Stimulated activated CD8-positive, alpha-beta memory T cell treated with anti-CD3 and anti-CD28 coated beads, Interleukin-7, amount 100 ng/mL, for 1 hour (primary cell): ENCODE data around the gene SMIM12.
"Not testable (repeated sequence)": the region's sequence is repeated elsewhere in the genome, so short reads cannot be mapped to it uniquely, and the experiment has no call there.

ENCODE experiments used
- DNase-seq, 2 donors: peaks; one replicate each; pipeline ENCODE4 v3.0.0-alpha.2; 2020; ENCODE audit warnings: low read depth in 2 of 2

Gene SMIM12

DNA sequence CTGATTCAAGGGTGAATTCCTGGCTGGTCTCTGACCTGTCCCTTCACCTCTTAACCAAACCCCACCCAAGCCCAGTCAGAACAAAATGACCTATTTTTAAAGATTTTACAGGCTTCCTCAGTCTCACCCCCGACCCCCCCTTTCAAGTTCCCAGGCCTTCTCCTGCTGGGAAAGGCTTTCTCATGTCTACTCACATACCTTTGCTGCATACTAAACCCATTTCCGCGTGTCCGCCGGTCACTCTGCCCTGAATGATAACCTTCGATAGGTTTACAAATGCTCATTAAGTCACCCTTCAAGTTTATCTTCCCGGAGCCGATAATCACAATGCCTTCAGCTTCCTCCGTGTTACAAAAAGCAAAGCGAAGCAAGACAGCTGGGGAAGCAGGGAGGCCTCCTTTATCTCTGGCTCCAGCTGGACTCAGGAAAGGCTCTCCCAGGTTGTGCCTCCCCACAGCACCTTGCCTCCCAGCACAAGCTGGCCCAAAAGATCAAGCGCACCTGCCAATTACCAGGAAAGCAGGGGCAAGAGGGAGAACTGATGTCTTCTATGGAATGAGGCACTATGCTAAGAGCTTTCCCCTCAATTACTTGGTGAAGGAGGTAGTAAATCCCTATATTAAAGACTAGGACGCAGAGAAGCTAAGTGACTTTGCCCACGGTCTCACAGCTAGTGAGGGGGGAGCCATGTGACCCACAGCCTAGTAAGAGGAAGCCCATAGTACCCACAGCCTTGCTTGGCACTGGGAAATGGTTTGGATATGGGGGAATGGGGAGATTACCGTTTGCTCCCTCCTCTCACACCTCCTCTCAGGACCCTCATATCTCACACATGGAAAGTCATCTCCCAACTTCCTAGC lies 15.9 kb downstream of the SMIM12 start:
- DNase-seq: no peak

DNA sequence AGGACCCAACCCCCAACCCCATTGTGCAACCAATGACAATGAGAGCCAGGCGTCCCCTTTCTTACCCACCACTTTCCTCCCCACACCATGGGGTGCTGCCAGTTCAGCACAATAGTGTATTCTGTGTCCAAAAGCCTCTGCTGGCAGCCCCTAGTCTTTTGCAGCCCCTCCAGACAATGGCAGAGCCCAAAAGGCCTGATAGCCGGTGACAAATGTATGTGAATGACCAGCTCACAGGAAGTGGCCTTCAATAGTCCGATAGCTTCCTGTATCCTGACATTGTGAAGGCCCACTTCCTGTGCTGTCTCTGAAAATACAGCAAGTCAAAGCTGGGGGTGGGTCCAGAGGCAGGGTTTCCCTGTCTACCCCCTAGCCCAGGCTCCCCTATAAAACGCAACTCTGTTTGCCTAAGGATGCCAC lies 16.6 kb downstream of the SMIM12 start:
- DNase-seq: no peak

DNA sequence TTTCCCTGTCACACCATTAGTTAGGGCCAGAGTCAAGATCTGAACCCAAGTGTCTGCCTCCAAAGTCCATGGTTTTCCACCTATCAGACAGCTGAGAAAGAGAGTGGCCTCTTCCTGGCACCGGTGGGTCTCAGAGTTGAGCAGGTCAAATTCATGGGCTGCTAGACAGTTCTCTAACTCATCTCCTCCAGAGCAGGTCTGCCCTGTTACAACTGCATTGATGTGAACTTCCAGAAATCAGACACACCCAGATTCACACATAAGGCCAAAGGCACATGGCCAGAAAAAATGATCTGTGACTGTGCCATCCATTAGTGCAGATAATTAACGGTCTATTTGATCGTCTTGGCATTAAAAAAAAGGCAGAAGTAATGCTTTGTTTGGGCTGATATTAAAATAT lies 17.5 kb downstream of the SMIM12 start:
- no peak for DNase-seq

DNA sequence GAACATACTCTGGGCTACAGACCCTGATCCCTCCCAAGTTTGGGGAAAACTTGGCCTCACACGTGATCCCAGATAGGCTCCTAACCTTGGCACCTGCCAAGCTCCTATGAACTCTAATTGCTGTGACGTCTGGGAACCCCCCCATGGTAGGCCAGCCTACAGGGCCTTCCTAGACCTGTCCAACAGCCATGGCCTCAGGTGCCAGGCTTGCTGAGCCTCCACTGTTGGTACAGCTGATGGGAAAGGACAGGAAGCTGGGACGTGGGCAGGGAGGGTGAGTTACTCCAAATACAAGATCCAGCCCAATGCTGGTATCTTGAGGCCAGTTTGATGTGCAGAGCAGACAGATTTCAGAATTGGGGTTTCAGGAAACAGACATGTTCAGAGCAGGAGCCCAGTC lies 19.1 kb downstream of the SMIM12 start:
- DNase-seq: no peak

- DNase-seq: no peak
Measured at GRCh38 chr1:34839526-34840305, 19.8 kb downstream of the SMIM12 start.

GRCh38 chr1:34833711-34834110 lies 25.8 kb downstream of the SMIM12 start:
- DNase-seq: no peak

GRCh38 chr1:34831721-34832246 lies 27.8 kb downstream of the SMIM12 start:
- no peak for DNase-seq

GRCh38 chr1:34829250-34829649 lies 30.3 kb downstream of the SMIM12 start:
- no peak for DNase-seq

GRCh38 chr1:34828611-34829010 lies 30.9 kb downstream of the SMIM12 start:
- DNase-seq: no peak

DNA sequence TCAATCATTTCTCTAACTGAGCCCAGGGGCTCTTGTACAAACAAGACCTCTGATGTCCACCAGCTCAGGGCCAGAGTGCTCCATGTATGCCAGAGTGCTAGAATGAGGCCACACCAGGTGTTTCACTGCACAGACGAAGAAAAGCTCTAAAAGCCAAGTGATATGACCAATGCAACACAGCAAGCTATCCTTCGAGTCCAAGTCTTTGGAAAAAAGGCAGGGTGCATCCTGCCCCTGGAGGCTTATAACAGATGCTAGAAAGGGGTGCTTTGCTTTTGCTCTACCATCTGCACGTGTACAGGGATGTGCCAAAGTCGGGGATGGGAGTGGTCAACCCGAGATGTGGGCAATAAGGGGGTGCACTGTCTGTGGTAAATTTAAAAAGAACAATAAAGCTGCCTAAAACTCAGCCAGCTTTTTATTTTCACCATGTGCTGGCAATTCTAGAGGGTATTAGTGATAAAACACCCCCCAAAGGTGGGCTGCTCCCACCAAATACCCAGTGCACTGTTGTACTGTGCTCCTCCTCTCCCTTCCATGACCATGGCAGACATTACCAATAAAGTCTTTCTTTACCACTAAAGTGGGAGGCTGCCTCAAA lies 32.1 kb downstream of the SMIM12 start:
- no peak for DNase-seq

DNA sequence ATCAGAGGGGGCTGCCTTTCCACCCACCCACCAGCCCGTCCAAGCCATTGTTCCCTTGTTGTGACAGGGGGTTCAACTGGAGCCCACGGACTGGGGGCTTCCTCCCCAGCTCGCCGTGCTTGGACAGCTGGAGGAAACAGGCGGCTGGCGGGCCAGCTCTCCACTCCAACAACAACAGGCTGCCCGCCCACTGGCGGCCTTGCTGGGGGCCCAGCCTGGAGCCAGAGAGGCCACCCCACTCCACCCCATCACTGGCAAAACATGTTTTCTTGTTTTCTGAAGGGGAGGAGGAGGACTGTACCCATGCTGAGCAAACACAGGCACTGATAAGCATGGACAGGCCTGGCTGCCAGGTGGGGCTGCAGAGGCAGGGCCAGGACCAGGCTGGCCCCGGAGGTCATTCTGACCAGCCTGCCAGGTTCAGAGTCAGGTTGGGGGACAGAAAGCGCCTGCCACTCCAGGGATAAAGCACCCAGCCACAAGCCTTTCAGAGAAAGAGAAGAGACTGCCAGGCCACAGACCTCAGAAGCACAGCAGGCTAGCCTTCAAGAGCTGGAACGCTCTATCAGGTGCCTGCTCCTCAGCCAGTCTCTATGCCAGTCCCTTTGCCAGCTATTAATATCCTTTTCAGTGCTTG lies 34.0 kb downstream of the SMIM12 start:
- no peak for DNase-seq

DNA sequence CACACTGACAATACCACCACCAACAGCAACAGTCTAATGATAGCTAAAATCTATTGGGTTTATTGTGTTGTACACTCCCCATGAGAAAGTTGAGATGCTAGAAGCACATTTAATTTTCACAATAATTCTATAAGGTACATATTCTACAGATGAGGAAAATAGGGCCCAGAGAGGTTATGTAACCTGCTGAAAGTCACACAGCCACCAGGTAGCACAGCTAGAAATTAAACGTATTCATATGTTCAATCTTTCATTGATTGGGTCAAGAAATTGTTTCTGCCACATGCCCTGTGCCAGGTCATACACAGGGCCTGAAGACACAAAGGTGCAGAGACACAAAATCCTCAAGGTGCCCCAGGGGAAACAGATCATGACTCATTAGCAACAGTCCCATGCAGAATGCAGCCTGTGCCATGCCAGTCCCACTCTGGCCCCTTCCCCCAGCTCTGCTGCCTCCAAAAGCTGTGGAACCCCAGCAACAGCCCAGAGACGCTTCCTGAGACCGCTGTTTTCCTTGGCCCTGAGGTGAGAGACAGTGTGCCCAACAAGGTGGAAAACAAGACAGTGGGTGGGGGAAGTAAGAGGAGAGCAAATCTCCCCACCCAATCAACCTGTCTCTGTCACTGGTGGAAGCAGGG lies 34.6 kb downstream of the SMIM12 start:
- no peak for DNase-seq

- no peak for DNase-seq
Measured at GRCh38 chr1:34822202-34822601, 37.3 kb downstream of the SMIM12 start.

DNA sequence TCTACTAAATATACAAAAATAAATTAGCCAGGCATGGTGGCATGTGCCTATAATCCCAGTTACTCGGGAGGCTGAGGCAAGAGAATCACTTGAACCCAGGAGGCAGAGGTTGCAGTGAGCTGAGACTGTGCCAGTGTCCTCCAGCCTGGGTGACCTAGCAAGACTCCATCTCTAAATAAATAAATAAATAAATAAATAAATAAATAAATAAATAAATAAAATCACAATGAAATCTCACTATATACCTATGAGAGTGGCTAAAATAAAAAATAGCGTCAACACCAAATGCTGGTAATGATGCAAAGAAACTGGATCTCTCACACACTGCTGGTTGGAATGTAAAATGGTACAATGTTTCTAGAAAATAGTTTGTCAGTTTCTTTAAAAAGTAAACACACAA lies 40.7 kb downstream of the SMIM12 start:
- not testable (repeated sequence) for DNase-seq

GRCh38 chr1:34816778-34817177 lies 42.8 kb downstream of the SMIM12 start:
- no peak for DNase-seq

DNA sequence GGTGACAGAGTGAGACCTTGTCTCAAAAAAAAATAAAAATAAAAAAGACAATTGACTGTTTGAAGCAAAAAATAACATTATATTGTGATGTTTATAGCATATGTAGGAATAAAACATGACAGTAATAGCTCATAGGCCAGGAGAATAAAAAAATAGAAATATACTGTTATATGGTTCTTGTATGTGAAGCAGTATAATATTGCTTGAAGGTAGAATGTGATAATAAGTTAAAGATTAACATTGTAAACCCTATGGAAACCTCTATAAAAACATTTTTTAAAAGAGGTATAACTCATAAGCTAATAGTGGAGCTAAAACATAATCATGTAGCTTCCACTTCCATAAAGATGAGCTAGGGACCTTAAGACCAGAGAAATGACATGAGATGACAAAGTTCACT lies 43.2 kb downstream of the SMIM12 start:
- no peak for DNase-seq

DNA sequence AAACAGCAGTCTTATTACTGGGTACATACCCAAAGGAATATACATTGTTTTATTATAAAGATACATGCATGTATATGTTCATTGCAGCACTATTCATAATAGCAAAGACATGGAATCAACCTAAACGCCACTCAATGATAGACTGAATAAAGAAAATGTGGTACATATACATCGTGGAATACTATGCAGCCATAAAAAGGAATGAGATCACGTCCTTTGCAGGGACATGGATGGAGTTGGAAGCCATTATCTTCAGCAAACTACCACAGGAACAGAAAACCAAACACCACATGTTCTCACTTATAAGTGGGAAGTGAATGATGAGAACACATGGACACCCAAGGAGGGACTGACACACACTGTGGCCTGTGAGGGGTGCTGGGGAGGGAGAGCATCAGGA lies 48.8 kb downstream of the SMIM12 start:
- DNase-seq: not testable (repeated sequence)

GRCh38 chr1:34808051-34808810 lies 51.3 kb downstream of the SMIM12 start:
- DNase-seq: no peak

- DNase-seq: no peak
Measured at GRCh38 chr1:34806396-34806795, 53.2 kb downstream of the SMIM12 start.

DNA sequence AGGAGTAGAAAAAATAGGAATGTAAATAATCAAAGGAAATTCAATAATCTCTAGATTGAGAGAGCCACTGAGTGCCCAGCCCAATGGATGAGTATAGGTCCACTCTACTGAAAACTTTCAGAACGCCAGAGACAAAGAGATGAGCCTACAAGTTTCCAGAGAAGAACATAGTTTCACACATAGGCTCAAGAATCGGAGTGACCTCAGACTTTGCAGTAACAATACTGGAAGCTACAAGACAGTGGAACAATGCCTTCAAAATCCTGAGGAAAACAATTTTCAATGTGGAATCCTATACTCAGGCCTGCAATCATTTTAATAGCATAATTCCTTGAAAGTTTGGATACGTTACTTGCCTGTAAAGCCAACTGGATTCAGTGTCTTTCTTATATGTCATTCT lies 55.8 kb downstream of the SMIM12 start:
- DNase-seq: no peak
